ENCODE data around the gene ILKAP.

DNA sequence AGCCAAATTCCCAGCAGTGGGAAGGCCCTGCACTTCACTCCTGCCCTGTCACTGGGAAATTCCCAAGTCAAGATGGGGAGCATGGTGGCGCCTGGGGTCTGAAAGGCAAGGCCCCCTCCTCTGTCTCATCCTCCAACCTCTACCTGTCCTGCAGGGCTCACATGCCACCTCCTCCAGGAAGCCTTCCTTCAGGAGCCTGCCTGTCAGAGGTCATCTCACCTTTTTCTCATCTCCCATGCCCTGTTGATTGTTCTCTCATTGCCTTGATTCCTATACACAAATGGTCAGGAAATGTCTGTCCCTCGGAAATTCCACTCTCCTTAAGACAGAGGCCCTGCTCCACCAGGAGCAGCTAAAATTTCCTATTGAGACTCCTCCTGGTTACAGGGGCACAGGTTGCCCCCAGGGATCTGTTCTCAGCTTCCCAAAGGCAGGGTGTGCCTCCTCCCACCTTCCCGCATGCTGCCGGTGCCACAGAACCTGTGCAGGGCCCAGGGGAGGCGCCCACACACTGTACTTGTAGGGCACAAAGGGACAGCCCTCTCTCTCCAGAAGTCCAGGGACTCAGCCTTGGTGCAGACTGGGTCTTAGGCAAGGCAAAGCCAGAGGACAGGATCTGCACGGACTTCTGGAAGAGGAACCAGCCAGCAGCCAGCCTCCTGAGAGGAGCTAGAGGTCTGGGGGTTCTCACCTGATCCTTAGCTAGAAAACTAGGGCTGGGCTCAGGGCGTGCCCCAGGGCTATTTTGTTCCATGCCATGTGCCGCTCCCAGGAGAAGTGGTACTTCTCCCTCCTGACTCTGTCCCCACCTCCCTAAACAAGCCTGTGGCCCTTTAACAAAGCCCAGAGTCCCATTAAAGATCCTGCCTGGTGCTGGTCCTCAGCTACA, 23.4 kb upstream of the ILKAP start:
- TF ChIP-seq CTCF (IDR thresholded peaks at IDR 0.05) = no peak
- no peak for TF ChIP-seq POLR2AphosphoS5 (IDR thresholded peaks at IDR 0.05)
- no peak for TF ChIP-seq POLR2A (IDR thresholded peaks at IDR 0.05)
